WTC11 (cell line): ENCODE results near the gene GPN2. TPM values are rescaled to one million over a fixed set of nuclear protein-coding genes. Genes with fewer than 3 reads are reported as not detected.

Source experiments
- EMX1 ChIP-seq: fragments of 250-450 bp; sonication (Bioruptor Pico); IDR thresholded peaks from 2 replicates; pipeline ENCODE4 v1.8.0; 2021; ENCODE audit warnings: mild to moderate bottlenecking
- NFYB ChIP-seq: sonication (generic); formaldehyde crosslinking; conservative IDR thresholded peaks from 2 replicates; pipeline ENCODE4 v1.8.0; 2022; ENCODE audit warnings: low read depth, missing genetic modification reagents
- TEAD1 ChIP-seq: sonication (generic); formaldehyde crosslinking; IDR thresholded peaks from 2 replicates; pipeline ENCODE4 v1.8.0; 2022; ENCODE audit warnings: mild to moderate bottlenecking, missing genetic modification reagents
- total RNA-seq: library from RNA; stranded (reverse); gene quantifications from 3 replicates; pipeline ENCODE4 v1.2.3, GENCODE V29; 2021
- TF ChIP-seq, protein P1 (sequence below): sonication (generic); formaldehyde crosslinking; IDR thresholded peaks from 2 replicates; pipeline ENCODE4 v1.8.1; 2023; ENCODE audit warnings: mild to moderate bottlenecking, missing genetic modification reagents, moderate library complexity
- TF ChIP-seq, protein P2 (sequence below): sonication (generic); formaldehyde crosslinking; conservative IDR thresholded peaks from 2 replicates; pipeline ENCODE4 v1.8.1; 2023; ENCODE audit warnings: mild to moderate bottlenecking, low read depth, missing genetic modification reagents, moderate library complexity
- TF ChIP-seq, protein P3 (sequence below): fragments of 250-450 bp; sonication (Bioruptor Pico); IDR thresholded peaks from 2 replicates; pipeline ENCODE4 v2.1.2; 2022; ENCODE audit warnings: mild to moderate bottlenecking, moderate library complexity
- TF ChIP-seq, protein P4 (sequence below): sonication (generic); formaldehyde crosslinking; IDR thresholded peaks from 2 replicates; pipeline ENCODE4 v1.8.0; 2022; ENCODE audit warnings: mild to moderate bottlenecking, missing genetic modification reagents
- TF ChIP-seq, protein P5 (sequence below): fragments of 250-450 bp; sonication (Bioruptor Pico); IDR thresholded peaks from 2 replicates; pipeline ENCODE4 v1.9.0; 2021; ENCODE audit warnings: mild to moderate bottlenecking
- TF ChIP-seq, protein P6 (sequence below): sonication (generic); formaldehyde crosslinking; IDR thresholded peaks from 2 replicates; pipeline ENCODE4 v1.8.1; 2022; ENCODE audit warnings: missing genetic modification reagents, borderline replicate concordance
- TF ChIP-seq, protein P7 (sequence below): fragments of 250-450 bp; sonication (Bioruptor Pico); IDR thresholded peaks from 2 replicates; pipeline ENCODE4 v1.9.0; 2021; ENCODE audit warnings: moderate library complexity, mild to moderate bottlenecking, inconsistent platforms, borderline replicate concordance
- TF ChIP-seq, protein P8 (sequence below): sonication (generic); formaldehyde crosslinking; IDR thresholded peaks from 2 replicates; pipeline ENCODE4 v1.8.0; 2023; ENCODE audit warnings: missing genetic modification reagents, mild to moderate bottlenecking, borderline replicate concordance
- TF ChIP-seq, protein P9 (sequence below): sonication (generic); formaldehyde crosslinking; IDR thresholded peaks from 2 replicates; pipeline ENCODE4 v1.8.1; 2022; ENCODE audit warnings: low read depth, mild to moderate bottlenecking, moderate library complexity, missing genetic modification reagents, borderline replicate concordance
- TF ChIP-seq, protein P10 (sequence below): sonication (generic); formaldehyde crosslinking; IDR thresholded peaks from 2 replicates; pipeline ENCODE4 v1.8.1; 2022; ENCODE audit warnings: mild to moderate bottlenecking, moderate library complexity, missing genetic modification reagents
- TF ChIP-seq, protein P11 (sequence below): fragments of 250-450 bp; sonication (Bioruptor Pico); conservative IDR thresholded peaks from 2 replicates; pipeline ENCODE4 v1.9.0; 2021; ENCODE audit warnings: mild to moderate bottlenecking

GPN2 gene
- total RNA-seq, 1 experiment from 2014 or later: 38.5 TPM

DNA sequence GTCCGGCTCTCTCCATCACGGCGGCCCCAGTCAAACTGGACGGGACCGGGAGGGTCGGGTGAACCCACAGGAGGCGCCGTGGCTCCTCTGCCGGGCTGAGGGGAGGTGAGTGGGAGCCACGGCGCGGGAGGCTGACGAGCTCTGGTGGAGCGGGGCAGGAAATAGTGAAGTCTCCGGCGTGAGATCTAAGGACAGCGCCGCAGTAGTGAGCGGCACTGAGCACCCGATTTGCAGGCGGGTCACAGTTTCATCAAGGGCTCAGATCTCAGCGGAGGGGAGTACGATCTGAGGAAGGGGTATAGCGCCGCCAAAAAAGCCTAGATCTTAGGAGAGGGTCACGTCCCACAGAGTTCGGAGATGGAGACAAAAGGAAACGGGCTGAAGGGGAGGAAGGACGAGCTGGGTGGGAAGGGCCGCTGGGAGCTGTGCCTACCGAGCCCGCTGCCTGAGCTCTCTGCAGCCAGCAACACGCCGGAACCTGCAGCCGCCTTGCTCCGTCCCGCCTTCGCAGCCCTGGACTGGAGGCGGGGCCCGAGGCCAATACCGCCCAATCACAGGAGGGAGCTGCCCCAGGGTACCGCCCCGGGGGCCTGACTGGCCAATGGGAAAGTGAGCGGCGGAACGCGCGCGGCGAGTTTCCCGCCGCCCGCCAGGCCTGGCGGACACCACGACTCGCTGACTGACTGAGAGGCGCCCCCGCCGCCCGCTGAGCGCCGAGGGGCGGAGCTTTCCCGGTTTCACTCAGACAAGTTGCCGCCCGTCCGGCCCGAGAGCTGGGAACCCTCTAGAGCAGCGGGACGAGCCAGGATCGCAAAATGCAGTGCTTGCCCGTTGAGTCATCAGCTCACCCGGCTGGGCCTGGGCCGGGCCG, 25.2 kb downstream of the GPN2 start (continued):
- TF ChIP-seq, protein P1, sequence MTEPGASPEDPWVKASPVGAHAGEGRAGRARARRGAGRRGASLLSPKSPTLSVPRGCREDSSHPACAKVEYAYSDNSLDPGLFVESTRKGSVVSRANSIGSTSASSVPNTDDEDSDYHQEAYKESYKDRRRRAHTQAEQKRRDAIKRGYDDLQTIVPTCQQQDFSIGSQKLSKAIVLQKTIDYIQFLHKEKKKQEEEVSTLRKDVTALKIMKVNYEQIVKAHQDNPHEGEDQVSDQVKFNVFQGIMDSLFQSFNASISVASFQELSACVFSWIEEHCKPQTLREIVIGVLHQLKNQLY (CRISPR knock-in tag): no peak
- TF ChIP-seq, protein P2, sequence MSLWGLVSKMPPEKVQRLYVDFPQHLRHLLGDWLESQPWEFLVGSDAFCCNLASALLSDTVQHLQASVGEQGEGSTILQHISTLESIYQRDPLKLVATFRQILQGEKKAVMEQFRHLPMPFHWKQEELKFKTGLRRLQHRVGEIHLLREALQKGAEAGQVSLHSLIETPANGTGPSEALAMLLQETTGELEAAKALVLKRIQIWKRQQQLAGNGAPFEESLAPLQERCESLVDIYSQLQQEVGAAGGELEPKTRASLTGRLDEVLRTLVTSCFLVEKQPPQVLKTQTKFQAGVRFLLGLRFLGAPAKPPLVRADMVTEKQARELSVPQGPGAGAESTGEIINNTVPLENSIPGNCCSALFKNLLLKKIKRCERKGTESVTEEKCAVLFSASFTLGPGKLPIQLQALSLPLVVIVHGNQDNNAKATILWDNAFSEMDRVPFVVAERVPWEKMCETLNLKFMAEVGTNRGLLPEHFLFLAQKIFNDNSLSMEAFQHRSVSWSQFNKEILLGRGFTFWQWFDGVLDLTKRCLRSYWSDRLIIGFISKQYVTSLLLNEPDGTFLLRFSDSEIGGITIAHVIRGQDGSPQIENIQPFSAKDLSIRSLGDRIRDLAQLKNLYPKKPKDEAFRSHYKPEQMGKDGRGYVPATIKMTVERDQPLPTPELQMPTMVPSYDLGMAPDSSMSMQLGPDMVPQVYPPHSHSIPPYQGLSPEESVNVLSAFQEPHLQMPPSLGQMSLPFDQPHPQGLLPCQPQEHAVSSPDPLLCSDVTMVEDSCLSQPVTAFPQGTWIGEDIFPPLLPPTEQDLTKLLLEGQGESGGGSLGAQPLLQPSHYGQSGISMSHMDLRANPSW (CRISPR knock-in tag): no peak
- TF ChIP-seq, protein P3, sequence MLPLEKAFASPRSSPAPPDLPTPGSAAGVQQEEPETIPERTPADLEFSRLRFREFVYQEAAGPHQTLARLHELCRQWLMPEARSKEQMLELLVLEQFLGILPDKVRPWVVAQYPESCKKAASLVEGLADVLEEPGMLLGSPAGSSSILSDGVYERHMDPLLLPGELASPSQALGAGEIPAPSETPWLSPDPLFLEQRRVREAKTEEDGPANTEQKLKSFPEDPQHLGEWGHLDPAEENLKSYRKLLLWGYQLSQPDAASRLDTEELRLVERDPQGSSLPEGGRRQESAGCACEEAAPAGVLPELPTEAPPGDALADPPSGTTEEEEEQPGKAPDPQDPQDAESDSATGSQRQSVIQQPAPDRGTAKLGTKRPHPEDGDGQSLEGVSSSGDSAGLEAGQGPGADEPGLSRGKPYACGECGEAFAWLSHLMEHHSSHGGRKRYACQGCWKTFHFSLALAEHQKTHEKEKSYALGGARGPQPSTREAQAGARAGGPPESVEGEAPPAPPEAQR: no peak
- TF ChIP-seq, protein P4, sequence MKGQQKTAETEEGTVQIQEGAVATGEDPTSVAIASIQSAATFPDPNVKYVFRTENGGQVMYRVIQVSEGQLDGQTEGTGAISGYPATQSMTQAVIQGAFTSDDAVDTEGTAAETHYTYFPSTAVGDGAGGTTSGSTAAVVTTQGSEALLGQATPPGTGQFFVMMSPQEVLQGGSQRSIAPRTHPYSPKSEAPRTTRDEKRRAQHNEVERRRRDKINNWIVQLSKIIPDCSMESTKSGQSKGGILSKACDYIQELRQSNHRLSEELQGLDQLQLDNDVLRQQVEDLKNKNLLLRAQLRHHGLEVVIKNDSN (CRISPR knock-in tag): peak; percentile 54; the same call in 1 of the 2 replicates
- peak; percentile 91 for TF ChIP-seq NFYB (CRISPR knock-in tag)
- TF ChIP-seq, protein P5, sequence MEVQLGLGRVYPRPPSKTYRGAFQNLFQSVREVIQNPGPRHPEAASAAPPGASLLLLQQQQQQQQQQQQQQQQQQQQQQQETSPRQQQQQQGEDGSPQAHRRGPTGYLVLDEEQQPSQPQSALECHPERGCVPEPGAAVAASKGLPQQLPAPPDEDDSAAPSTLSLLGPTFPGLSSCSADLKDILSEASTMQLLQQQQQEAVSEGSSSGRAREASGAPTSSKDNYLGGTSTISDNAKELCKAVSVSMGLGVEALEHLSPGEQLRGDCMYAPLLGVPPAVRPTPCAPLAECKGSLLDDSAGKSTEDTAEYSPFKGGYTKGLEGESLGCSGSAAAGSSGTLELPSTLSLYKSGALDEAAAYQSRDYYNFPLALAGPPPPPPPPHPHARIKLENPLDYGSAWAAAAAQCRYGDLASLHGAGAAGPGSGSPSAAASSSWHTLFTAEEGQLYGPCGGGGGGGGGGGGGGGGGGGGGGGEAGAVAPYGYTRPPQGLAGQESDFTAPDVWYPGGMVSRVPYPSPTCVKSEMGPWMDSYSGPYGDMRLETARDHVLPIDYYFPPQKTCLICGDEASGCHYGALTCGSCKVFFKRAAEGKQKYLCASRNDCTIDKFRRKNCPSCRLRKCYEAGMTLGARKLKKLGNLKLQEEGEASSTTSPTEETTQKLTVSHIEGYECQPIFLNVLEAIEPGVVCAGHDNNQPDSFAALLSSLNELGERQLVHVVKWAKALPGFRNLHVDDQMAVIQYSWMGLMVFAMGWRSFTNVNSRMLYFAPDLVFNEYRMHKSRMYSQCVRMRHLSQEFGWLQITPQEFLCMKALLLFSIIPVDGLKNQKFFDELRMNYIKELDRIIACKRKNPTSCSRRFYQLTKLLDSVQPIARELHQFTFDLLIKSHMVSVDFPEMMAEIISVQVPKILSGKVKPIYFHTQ (CRISPR knock-in tag): no peak
- TF ChIP-seq, protein P6, sequence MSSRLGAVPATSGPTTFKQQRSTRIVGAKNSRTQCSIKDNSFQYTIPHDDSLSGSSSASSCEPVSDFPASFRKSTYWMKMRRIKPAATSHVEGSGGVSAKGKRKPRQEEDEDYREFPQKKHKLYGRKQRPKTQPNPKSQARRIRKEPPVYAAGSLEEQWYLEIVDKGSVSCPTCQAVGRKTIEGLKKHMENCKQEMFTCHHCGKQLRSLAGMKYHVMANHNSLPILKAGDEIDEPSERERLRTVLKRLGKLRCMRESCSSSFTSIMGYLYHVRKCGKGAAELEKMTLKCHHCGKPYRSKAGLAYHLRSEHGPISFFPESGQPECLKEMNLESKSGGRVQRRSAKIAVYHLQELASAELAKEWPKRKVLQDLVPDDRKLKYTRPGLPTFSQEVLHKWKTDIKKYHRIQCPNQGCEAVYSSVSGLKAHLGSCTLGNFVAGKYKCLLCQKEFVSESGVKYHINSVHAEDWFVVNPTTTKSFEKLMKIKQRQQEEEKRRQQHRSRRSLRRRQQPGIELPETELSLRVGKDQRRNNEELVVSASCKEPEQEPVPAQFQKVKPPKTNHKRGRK (CRISPR knock-in tag): no peak
- TF ChIP-seq, protein P7, sequence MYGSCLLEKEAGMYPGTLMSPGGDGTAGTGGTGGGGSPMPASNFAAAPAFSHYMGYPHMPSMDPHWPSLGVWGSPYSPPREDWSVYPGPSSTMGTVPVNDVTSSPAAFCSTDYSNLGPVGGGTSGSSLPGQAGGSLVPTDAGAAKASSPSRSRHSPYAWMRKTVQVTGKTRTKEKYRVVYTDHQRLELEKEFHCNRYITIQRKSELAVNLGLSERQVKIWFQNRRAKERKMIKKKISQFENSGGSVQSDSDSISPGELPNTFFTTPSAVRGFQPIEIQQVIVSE: no peak
- TF ChIP-seq TEAD1 (CRISPR knock-in tag): peak; percentile 42; the same call in 1 of the 2 replicates
- TF ChIP-seq, protein P8, sequence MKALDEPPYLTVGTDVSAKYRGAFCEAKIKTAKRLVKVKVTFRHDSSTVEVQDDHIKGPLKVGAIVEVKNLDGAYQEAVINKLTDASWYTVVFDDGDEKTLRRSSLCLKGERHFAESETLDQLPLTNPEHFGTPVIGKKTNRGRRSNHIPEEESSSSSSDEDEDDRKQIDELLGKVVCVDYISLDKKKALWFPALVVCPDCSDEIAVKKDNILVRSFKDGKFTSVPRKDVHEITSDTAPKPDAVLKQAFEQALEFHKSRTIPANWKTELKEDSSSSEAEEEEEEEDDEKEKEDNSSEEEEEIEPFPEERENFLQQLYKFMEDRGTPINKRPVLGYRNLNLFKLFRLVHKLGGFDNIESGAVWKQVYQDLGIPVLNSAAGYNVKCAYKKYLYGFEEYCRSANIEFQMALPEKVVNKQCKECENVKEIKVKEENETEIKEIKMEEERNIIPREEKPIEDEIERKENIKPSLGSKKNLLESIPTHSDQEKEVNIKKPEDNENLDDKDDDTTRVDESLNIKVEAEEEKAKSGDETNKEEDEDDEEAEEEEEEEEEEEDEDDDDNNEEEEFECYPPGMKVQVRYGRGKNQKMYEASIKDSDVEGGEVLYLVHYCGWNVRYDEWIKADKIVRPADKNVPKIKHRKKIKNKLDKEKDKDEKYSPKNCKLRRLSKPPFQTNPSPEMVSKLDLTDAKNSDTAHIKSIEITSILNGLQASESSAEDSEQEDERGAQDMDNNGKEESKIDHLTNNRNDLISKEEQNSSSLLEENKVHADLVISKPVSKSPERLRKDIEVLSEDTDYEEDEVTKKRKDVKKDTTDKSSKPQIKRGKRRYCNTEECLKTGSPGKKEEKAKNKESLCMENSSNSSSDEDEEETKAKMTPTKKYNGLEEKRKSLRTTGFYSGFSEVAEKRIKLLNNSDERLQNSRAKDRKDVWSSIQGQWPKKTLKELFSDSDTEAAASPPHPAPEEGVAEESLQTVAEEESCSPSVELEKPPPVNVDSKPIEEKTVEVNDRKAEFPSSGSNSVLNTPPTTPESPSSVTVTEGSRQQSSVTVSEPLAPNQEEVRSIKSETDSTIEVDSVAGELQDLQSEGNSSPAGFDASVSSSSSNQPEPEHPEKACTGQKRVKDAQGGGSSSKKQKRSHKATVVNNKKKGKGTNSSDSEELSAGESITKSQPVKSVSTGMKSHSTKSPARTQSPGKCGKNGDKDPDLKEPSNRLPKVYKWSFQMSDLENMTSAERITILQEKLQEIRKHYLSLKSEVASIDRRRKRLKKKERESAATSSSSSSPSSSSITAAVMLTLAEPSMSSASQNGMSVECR: no peak; the same call in 1 of the 2 replicates
- TF ChIP-seq, protein P9, sequence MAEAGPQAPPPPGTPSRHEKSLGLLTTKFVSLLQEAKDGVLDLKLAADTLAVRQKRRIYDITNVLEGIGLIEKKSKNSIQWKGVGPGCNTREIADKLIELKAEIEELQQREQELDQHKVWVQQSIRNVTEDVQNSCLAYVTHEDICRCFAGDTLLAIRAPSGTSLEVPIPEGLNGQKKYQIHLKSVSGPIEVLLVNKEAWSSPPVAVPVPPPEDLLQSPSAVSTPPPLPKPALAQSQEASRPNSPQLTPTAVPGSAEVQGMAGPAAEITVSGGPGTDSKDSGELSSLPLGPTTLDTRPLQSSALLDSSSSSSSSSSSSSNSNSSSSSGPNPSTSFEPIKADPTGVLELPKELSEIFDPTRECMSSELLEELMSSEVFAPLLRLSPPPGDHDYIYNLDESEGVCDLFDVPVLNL (CRISPR knock-in tag): peak; percentile 84; the same call in 1 of the 2 replicates
- TF ChIP-seq EMX1: no peak
- TF ChIP-seq, protein P10, sequence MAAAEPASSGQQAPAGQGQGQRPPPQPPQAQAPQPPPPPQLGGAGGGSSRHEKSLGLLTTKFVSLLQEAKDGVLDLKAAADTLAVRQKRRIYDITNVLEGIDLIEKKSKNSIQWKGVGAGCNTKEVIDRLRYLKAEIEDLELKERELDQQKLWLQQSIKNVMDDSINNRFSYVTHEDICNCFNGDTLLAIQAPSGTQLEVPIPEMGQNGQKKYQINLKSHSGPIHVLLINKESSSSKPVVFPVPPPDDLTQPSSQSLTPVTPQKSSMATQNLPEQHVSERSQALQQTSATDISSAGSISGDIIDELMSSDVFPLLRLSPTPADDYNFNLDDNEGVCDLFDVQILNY (CRISPR knock-in tag): peak; percentile 99
- TF ChIP-seq, protein P11, sequence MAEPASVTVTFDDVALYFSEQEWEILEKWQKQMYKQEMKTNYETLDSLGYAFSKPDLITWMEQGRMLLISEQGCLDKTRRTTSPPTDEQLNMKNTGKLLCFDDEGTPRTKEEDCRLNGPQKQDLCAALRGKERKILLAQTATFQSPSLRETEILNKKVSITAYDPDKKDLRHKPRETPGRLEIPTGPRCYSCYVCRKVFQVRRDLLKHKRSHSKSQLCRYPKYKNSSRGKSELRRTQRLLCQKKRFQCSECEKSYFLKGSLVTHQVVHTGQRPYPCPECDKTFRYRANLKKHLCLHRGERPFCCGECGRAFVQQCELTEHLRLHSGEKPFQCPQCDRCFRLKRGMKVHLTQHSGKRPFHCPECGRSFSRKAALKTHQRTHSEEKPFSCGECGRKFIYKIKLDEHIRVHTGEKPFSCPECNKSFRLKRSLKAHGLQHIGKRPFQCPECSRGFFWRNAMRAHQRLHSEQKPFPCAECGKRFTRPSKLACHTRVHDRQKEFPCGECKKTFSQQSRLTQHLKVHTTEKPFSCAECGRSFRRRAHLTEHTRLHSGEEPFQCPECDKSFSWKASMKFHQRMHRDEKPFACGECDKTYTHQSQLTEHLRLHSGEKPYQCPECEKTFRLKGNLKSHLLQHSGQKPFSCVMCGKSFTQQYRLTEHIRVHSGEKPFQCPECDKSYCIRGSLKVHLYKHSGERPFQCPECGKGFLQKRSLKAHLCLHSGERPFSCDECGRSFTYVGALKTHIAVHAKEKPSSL: no peak
